NOMO-1 treated with dmso at 0.1 percent for 144 hours (cell line): ENCODE data around the gene NIPSNAP3A.
"Not testable (repeated sequence)": the region's sequence is repeated elsewhere in the genome, so short reads cannot be mapped to it uniquely, and the experiment has no call there.

Source experiments
- DNase-seq: peaks from one replicate; lab custom pipeline; 2025; ENCODE audit not compliant: unreplicated experiment; lab: John Stamatoyannopoulos, UW

Gene NIPSNAP3A

DNA sequence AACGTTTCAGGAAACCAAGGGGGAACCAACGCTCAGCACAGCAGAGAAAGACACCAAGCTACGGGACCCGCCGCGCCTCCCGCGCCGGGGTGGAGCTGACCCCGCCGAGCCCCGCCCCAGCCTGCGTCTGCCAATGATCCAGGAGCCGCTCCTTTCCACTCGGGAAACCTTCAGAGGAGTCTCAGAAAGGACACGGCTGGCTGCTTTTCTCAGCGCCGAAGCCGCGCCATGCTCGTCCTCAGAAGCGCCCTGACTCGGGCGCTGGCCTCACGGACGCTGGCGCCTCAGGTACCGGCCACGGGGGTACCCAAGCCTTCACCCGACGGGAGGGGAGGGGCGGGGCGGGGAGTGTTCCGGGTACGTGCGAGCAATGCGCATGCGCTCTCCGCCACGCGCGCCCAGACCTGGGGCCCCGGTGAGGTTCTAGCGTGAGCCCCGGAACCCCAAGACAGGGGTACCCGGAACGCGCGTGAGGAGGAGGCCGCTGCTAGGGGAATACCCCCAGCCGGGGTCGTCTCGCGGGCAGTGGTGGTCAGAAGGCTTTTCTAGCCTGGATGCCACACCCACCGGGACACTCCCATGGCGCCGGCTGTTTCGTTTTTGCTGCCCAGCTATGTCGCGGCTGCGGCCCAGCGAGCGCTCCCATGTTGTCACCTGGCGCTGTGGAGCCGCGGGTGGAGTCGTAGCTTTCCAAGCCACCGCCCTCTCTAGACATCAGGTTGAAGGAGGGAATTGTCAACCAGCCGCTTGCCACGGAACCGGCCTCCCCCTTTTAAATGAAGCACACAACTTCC is at the start of gene NIPSNAP3A:
Gene NIPSNAP3A, plus strand, starts transcription at position 119 of the 794 bp plus-strand sequence. Its CDS starts 110 bp downstream, at position 229.
- DNase-seq = peak; percentile 87

DNA sequence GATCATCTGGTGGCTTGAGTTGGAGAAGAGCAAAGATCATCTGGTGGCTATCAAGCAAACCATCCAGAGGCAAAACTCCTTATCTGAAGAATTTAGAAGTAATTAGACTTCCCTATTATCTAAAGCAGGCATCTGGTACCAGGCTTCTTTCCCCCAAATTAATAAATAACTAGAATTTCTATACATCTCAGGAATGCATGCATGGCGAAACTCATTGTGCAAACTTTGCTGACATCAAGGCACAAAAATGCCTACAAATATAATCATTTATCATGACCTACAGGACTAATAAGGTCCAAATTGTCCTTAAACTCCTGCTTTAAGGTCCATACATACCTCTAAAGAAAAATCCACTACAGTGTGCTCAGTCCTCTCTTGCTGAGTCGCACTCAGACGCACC is 47.2 kb upstream of the NIPSNAP3A start:
- DNase-seq = no peak

DNA sequence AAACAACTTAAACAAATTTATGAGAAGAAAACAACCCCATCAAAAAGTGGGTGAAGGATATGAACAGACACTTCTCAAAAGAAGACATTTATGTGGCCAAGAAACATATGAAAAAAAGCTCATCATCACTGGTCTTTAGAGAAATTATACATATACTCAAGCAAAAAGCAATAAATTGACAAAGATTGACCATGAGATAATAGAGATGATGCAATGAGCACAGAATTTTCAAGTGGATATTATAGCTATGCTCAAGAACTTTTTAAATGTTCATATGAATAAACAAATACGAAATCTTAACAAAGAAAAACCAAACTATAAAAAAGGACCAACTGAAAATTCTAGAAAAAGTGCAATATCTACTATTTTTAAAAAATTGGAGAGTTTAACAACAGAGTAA is 38.7 kb upstream of the NIPSNAP3A start:
- DNase-seq = not testable (repeated sequence)

DNA sequence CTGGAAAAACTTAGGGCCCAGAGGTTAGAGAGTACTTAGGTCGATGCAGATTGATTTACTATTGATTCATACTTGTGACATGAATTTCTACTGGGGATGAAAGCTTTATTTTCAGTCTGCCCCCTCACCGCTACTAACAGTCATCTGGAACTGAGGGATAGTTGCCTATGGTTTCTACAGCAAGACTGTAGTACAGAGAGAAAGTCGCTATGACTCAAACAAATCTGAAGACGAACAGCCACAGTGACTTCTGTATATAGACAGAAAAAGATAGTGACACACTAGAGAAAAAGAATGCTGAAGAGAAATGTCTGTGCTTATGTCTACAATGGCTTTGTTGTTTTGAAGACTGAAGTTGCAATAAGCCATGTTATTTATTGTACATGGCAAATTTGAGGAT is 35.9 kb upstream of the NIPSNAP3A start:
- DNase-seq = no peak

DNA sequence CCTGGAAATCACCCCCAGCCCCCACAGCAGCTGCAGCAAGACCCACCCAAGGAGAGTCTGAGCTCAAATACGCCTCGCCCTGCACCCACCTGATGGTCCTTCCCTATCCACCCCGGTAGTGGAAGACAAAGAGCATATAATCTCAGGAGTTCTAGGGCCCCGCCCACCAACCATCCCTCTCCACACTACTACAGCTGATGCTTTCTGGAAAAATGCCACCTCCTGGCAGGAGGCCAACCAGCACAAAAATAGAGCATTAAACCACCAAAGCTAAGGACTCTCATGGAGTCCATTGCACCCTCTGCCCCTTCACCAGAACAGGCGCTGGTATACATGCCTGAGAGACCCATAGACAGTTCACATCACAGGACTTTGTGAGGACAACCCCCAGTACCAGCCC is 22.5 kb upstream of the NIPSNAP3A start:
- DNase-seq = no peak

DNA sequence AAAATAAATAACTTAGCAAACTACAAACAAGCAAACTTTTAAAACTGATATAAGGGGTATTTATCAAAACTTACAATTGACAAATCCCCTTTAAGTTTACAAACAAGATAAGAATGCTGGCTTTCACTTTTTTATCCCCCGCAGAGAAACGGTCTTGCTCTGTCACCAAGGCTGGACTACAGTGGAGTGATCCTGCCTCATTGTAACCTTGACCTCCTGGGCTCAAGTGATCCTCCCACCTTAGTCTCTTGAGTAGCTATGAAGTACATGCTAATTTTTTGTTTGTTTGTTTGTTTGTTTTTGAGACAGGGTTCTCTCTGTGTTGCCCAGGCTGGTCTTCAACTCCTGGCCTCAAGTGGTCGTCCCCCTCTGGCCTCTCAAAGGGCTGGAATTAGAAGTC is 9.0 kb upstream of the NIPSNAP3A start:
- no peak for DNase-seq

DNA sequence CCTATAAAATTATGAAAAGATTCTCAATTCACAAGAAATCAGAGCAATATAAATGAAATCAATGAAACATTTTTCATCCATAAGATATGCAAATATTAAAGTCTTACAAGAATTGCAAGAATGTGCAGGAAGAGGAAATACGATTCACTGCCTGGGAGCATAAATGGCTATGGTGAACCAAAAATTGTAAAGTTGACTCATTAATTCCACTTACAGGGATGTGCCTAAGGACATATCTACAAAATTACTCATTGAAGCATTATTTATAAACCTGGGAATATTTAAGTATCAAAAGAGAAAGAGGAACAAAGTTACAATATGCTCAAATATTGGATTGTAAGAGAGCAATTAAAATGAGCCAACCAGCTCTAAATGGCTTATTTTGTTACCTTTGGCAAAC is 6.9 kb upstream of the NIPSNAP3A start:
- no peak for DNase-seq

DNA sequence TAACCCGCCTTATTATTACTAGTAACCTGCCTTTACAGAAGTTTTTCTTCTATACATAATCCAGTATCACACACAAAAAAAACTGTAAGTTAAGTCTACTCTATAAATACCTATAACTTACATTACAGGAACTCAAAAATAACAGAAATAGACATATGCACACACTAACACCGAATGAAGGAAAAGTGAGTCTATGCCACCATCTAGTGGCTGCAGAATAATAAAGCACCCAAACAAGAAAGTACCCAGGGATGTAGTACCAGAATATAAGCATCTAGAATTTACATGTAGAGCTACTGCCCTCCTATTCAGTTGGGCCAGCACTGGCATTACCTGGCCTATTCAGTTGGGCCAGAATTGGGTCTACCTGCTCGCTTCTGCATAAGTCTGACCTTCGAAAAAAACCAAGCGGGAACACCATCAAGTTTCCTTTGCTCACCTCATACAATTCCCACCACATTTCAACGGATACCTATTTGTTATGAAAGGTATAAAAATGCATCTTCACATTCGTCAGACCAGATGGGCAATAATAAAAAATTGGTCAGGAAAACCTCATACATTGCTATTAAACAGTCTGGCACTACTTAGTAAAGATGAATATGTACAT is 4.0 kb upstream of the NIPSNAP3A start:
- DNase-seq = peak; percentile 53

DNA sequence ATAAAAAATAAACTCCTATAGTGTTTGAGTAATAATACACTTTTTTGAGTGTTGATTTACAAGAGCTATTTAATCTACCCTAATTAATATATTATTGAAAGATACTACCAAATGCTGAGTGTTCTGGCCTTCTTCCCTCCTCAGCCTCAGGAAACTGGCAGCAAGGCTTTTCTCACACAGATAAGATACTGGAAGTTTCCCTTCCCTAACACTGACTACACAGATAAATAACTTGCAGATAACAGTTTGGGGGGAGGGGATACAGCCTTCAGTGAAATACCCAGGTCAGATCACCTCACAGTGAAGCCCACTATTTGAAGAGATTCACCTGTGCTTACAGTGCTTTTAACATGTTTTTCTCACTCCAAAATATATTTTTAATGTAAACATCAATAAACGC is 1.6 kb upstream of the NIPSNAP3A start:
- no peak for DNase-seq

DNA sequence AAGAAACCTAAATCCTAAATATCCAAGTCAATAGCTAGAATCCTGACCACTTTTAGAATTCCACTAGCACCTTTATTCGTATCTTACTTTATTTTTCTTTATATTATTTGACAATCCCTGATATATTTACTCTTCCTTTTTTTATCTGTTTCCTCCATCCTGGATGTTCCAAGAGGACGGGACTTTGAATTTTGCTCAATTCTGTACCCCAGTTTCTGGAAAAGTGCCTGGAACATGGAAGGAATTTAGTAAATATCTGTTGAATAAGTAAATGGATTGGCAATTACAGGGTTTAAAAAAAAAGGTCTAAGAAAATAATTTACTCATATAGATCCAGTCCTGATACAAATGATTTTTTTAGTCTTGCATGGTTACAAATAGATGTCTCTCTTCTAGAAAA is 1.2 kb upstream of the NIPSNAP3A start:
- no peak for DNase-seq

DNA sequence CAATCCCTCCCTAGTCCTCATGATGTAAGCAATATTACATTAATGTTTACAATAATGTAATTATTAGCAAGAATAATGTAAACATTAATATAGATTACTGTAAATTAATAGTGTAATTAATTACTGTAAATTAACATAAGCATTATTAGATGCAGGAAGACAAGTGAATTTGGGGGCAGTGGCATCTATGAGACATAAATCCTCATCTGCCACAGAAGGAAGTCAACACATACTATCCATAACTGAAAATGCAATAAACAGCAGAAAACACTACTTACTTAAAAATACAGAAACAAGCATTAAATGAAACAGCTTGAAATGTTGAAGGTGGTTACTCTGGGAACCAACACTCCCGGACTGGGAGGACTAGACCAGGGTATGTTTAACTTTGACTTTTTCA is 685 bp upstream of the NIPSNAP3A start:
- DNase-seq = no peak

DNA sequence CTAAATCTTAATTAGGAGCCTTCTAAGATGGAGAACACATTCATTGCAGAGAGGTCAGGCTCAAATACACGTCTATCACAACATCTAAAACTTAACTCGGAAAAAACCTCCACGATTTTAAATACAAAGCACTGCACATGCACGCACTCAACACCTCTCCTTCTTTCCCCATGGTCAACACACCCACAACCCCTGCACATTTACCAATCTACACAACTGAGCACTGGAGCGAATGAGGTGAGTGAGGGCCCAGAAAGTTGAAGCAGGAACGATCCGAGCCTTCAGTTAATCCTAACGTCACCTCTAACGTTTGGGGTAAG is 278 bp upstream of the NIPSNAP3A start:
- no peak for DNase-seq

DNA sequence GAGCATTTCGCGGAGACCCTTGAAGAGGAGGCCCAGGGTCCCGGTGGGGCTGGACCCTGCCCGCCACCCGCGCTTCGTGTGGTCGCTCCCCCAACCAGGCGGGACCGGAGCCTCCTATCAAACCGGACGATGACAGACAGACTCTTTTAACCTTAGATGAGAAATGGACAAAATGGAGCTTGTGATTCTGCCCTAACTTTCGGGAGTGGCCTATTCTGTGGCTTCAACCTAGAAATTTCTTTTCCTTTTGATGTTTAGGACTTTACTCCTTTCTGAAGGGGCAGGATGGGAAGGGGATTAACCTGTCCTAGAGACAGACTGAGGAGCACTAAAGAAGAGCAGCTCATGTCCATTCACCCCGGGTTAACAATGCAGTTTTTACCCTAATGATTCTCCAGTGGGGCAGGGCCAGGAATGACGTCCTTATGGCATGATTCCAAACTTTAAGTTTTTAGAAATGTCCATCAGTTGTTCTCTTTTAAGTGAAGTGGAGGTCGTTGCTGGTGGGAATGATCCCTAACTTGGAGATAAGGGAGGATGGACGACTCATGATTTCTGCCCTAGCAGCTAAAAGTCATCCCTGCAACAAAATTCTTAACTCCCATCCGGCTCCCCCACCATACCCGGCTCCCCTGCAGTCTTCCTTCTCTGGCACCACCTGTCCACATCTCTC is 1.0 kb downstream of the NIPSNAP3A start:
- DNase-seq = no peak

DNA sequence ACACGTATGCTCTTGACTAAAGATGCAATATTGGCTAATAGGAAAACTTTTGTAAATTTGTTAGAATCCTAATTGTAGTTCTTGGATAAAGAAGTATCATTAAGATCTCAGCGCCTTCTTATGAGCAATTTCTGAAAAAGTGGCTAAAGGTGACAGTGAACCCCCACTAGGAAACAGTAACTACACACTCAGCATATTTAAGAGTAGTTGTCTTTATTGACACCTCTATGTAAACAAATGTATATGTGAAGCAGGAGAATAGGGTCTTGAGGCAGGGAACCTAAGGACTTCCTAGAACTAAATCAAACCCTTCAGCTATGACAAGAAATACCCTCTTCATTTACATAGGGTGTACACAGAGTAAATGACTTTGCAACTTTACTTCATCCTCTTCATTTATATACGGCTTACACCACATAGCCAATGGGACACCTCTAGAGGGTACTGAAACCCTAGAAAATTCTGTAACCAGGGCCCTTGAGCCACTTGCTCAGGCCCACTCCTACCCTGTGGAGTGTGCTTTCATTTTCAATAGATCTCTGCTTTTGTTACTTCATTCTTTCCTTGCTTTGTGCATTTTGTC is 2.8 kb downstream of the NIPSNAP3A start:
- DNase-seq = no peak

DNA sequence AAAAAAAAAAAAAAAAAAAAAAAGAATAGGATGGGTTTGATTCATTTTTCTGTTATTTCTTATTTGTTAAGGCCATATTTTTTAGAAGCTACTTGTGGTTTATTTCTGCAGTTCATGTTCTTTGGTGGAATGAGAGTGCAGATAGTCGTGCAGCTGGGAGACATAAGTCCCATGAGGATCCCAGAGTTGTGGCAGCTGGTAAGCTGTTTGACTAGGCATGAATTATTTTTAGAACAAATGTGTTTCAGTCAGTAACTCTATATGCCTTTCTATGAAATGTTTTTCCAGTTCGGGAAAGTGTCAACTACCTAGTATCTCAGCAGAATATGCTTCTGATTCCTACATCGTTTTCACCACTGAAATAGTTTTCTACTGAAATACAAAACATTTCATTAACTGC is 11.5 kb downstream of the NIPSNAP3A start:
- DNase-seq = no peak

DNA sequence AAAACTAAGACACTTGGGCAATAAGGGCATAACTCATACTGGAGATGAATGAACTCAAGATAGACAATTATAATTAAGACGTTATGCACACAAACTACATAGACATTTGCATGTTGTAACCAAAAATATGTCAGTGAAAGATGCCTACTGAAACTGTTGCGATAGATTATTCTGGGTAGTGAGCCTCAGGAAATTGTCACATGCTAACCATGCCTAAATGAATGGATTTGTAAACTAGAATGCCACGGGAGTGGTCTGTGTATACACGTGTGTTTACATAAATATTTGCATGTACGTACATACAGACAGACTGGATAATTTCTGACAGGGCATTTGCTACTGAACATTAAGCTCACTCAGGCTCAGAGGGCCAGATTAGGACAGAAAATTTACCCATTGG is 17.7 kb downstream of the NIPSNAP3A start:
- no peak for DNase-seq

DNA sequence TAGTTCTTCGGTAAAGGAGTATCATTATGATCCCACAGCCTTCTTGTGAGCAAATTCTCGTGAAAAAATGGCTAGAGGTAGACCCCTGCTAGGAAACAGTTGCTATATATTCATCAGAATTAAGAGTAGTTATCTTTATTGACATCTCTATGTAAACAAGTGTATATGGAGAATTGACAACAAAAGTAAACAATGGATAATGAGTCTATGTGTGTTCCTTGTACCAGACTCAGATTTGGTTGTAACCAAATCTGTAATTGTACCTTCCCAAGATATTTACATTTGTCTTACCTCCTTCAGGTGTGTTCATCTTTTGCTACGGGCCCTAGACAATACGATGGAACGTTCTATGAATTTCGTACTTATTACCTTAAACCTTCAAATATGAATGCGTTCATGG is 18.5 kb downstream of the NIPSNAP3A start:
- no peak for DNase-seq

DNA sequence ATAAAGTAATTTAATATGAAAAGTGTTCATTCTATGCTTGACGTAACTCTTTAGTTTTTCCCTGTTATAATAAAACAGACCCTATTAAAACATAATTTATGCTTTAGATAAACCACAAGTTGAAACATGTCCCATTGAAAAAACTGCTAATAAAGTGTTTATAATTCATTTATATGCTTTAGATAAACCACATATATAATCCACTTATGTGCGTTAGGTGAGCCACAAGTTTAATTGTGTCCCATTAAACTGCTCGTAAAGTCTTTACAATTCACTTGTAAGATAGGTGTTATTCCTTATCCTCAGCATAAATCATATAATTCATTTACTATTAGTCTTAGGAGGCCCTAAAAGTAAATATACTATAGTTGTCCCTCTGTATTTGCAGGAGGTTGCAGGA is 20.0 kb downstream of the NIPSNAP3A start:
- DNase-seq = no peak

DNA sequence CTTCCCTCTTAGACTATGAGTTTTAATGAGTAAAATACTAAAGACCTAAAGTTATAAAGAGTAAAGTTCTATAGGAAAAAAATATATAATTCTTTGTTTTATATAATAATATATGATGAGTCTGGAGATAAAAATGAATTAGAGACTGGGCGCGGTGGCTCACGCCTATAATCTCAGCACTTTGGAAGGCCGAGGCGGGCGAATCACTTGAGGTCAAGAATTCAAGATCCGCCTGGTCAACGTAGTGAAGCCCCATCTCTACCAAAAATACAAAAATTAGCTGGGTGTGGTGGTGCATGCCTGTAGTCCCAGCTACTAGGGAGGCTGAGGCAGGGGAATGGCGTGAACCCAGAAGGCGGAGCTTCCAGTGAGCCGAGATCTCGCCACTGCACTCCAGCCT is 21.5 kb downstream of the NIPSNAP3A start:
- not testable (repeated sequence) for DNase-seq

DNA sequence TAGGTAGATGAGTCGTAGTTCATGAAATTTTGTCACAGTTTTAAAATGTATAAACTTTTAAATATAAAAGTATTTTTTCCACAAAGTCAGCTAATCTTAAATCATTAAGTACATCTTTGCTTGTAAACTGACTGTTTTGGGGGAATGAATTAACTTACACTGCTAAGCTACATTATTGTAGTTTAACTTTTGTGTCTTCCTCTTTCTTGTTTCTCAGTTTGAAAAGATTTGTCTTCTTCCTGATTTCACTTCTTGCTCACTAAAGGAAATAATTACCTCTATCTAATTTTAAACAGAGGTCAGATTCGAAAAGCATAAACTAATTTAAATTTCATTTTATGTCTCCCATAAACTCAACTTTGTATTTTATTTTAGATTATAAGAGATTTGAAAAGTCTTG is 22.2 kb downstream of the NIPSNAP3A start:
- DNase-seq = no peak

DNA sequence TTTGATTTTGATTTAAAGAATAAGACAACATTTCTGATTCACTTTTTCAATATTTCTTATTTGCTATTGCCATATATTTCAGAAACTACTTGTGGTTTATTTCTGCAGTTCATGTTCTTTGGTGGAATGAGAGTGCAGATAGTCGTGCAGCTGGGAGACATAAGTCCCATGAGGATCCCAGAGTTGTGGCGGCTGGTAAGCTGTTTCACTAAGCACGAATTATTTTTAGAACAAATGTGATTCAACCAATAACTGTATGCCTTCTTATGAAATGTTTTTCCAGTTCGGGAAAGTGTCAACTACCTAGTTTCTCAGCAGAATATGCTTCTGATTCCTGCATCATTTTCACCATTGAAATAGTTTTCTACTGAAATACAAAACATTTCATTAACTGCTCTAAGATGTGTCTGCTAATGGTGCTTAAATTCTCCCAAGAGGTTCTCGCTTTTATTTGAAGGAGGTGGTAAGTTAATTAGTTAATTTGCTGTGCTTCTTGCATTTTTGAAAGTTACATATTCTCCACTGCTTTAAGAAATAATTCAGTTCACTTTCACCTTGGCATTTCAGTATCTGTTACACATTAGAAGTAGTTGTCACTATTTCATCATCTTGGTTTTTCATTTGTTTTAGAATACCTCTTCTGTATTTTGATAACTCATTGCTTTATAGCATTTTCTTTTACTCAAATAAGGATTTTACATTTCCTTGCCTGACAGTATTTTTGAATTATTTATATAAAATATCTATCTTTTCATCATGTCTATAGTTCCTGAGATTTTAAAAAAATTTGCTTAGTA is 25.4 kb downstream of the NIPSNAP3A start:
- DNase-seq = no peak
